Subcutaneous adipose tissue (tissue), 4 donors: ENCODE measurements around the gene SUPT6H. TPM values are rescaled to one million over a fixed set of nuclear protein-coding genes. Genes with fewer than 3 reads are reported as not detected.

ENCODE experiments used
- total RNA-seq, 4 donors: library from RNA; depleted of rRNA; stranded (reverse); fragments of >200 nt; gene quantifications; one replicate each; pipeline ENCODE4 v1.1.0, GENCODE V29; 2016
- TF ChIP-seq, protein P1 (sequence below): fragments of 450-650 bp; IDR thresholded peaks from one replicate; pipeline ENCODE4 v1.5.1; 2016; ENCODE audit warnings: low read depth, mild to moderate bottlenecking, control low read depth, antibody characterized with exemption, moderate library complexity

The SUPT6H gene
- total RNA-seq, 4 donors from 2014 or later = 52.2 to 69.5 (median 61.4) TPM

DNA sequence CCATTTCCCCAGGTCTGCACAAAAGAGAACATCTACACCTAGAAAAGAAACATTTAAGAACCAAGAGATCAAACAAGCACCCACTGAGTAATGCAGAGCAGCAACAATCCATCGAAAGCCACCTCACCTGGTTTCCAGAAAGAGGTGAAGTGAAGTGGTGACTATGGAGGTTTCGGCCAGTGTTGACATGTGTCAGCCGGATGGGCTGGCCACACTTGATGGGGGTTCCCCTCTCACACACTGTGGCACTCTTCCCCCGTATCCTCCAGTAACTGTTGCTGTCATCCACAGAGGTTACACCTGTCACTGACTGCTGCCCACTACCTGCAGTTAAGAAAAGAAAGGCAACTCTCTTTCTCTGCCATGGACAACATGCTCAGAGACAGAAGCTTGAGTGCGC lies 6.8 kb upstream of the SUPT6H start:
- TF ChIP-seq, protein P1, sequence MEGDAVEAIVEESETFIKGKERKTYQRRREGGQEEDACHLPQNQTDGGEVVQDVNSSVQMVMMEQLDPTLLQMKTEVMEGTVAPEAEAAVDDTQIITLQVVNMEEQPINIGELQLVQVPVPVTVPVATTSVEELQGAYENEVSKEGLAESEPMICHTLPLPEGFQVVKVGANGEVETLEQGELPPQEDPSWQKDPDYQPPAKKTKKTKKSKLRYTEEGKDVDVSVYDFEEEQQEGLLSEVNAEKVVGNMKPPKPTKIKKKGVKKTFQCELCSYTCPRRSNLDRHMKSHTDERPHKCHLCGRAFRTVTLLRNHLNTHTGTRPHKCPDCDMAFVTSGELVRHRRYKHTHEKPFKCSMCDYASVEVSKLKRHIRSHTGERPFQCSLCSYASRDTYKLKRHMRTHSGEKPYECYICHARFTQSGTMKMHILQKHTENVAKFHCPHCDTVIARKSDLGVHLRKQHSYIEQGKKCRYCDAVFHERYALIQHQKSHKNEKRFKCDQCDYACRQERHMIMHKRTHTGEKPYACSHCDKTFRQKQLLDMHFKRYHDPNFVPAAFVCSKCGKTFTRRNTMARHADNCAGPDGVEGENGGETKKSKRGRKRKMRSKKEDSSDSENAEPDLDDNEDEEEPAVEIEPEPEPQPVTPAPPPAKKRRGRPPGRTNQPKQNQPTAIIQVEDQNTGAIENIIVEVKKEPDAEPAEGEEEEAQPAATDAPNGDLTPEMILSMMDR = no peak

GRCh38 chr17:28657756-28658155 lies 4.2 kb upstream of the SUPT6H start:
- TF ChIP-seq, protein P1 = no peak

DNA sequence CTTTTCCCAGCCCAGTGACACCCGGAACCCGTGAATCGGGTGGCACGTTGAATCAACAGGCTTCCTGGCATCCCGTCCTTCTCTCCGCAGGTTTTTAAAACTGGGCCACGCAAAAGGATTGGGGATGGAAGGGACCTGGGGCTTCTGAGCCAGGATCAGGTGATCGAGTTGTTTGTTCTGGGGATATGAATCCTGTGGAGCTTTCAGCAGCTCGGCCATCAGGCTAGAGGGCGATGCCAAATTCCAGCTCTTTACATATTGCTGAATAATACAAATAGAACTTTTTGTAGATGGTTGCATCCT lies 473 bp downstream of the SUPT6H start:
- TF ChIP-seq, protein P1 = no peak

DNA sequence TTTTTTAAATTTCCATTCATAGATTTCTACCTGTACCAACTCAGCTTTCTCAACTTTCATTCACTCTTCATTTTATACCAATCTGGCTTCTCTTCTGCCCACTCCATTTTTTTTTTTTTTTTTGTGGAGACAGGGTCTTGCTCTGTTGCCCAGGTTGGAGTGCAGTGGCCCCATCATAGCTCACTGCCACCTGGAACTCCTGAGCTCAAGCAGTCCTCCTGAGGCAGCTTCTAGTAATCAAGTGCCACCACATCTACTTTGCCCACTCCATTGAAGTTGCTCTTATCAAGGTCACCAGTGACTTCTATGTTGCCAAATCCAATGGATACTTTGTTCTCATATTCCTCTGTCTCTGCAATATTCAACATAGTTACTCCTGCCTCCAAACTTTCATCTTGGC lies 1.7 kb downstream of the SUPT6H start:
- TF ChIP-seq, protein P1 = no peak

DNA sequence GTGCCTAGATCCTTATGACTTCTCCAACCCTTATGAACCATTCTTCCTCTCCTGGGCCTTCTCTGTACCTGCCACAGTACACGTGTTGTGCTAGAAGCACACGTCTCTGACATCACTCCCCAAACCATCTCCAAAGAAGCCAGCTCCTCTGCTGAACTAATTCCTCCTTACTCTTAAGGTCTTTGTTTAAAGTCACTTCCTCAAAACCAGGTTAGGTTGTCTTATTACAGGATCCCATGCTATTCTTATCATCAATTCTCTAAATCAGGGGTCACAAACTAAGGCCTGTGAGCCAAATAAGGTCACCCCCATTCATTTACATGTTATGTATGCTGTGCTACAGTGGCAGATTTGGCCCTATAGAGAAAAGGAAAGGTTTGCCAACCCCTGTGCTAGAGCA lies 4.0 kb downstream of the SUPT6H start:
- TF ChIP-seq, protein P1 = no peak

DNA sequence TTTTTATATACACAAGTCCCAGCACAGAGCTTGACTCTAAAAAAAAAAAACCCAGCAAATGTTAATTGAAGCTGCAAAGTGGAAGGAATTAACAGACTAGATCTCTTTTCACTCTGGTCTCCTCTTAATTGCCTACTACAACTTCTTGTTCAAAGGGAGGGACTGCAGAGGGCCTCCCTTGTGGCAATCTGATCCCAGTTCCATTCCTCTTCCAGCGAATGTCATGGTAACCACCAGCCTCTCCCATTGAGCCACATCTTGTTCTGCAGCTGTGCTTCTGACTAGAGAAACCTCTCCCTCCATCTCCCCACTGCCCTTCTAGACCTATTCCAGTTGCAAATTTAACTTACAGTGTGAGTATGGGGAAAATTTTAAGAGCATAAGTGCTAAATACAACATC lies 5.9 kb downstream of the SUPT6H start:
- TF ChIP-seq, protein P1 = no peak

GRCh38 chr17:28669918-28670317 lies 7.9 kb downstream of the SUPT6H start:
- TF ChIP-seq, protein P1 = no peak

DNA sequence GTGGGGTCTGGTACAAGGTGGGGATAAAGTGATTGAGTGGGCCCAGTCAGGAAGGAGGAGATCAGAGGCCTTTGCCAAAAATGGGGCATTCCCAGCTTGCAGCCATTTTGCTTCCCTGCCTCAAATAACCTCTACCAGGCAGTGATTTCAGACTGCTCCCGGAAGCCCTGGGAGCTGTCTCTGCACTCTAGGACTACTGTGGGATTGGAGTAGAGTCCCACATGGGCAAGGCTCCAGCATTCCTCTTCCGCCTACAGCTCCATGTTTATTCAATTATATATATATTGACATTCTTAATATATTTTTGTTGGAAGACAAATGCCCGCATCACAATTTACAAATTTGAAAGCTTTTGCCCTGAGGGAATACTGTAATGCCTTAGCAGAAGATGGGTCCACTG lies 13.5 kb downstream of the SUPT6H start:
- TF ChIP-seq, protein P1 = no peak
